Epithelial cell of alveolus of lung (primary cell): ENCODE results near the gene EIF4E2. TPM values are rescaled to one million over a fixed set of nuclear protein-coding genes. Genes with fewer than 3 reads are reported as not detected.

Experiments
- total RNA-seq: library from RNA; depleted of rRNA; stranded (reverse); fragments of >200 nt; gene quantifications from 2 replicates; pipeline ENCODE4 v1.2.1, GENCODE V29; 2015

EIF4E2 gene
- 52.2 and 72.9 TPM in 2 replicates for total RNA-seq

GRCh38 chr2:232550354-232551249, at the start of gene EIF4E2, which contains the start of gene TIGD1:
Gene EIF4E2 (plus strand): TSS chr2:232550689. CDS start chr2:232550725, 36 bp downstream.
Gene TIGD1 (minus strand): TSS chr2:232550557. CDS start chr2:232549882, 675 bp downstream.

GRCh38 chr2:232519581-232520438, 30.7 kb upstream of the EIF4E2 start, which contains the start of gene PRSS56:
Gene PRSS56 (plus strand): TSS chr2:232520388. CDS start chr2:232520599, 211 bp downstream.

GRCh38 chr2:232525791-232526371, 24.6 kb upstream of the EIF4E2 start, which contains the start of gene CHRND:
Gene CHRND (plus strand): TSS chr2:232526160. CDS start chr2:232526216, 56 bp downstream.

GRCh38 chr2:232539298-232540231, 10.9 kb upstream of the EIF4E2 start, which contains the start of gene CHRNG:
Gene CHRNG (plus strand): TSS chr2:232539692. CDS start chr2:232539748, 56 bp downstream.

Other genes starting within 250 kb of the EIF4E2 start
- gene ALPP, start 171.9 kb upstream of the EIF4E2 start, total RNA-seq: not detected in 2 replicates
- gene ALPG, start 143.8 kb upstream of the EIF4E2 start, total RNA-seq: not detected in 2 replicates
- gene ALPI, start 94.5 kb upstream of the EIF4E2 start, total RNA-seq: not detected in 2 replicates
- not detected in 2 replicates for gene ECEL1, start 62.9 kb upstream of the EIF4E2 start, total RNA-seq
- 0.48 TPM in 1 of 2 replicates, not detected in the other for gene PRSS56, start 30.3 kb upstream of the EIF4E2 start, total RNA-seq
- gene CHRND, start 24.5 kb upstream of the EIF4E2 start, total RNA-seq: 2.7 TPM in 1 of 2 replicates, not detected in the other
- gene CHRNG, start 11.0 kb upstream of the EIF4E2 start, total RNA-seq: 3.3 TPM in 1 of 2 replicates, not detected in the other
- 1.9 and 5.2 TPM in 2 replicates for gene TIGD1, start 132 bp upstream of the EIF4E2 start, total RNA-seq
- gene EFHD1, start 82.9 kb downstream of the EIF4E2 start, total RNA-seq: 0.40 and 2.2 TPM in 2 replicates
- gene GIGYF2, start 146.6 kb downstream of the EIF4E2 start, total RNA-seq: 23.3 and 32.8 TPM in 2 replicates
- not detected in 2 replicates for gene KCNJ13, start 225.9 kb downstream of the EIF4E2 start, total RNA-seq